ENCODE results near the gene LANCL2.
A peak's percentile ranks its signal among the peaks of the same experiment; 100 is the strongest.
"Not testable (repeated sequence)": the region's sequence is repeated elsewhere in the genome, so short reads cannot be mapped to it uniquely, and the experiment has no call there.

The LANCL2 gene

DNA sequence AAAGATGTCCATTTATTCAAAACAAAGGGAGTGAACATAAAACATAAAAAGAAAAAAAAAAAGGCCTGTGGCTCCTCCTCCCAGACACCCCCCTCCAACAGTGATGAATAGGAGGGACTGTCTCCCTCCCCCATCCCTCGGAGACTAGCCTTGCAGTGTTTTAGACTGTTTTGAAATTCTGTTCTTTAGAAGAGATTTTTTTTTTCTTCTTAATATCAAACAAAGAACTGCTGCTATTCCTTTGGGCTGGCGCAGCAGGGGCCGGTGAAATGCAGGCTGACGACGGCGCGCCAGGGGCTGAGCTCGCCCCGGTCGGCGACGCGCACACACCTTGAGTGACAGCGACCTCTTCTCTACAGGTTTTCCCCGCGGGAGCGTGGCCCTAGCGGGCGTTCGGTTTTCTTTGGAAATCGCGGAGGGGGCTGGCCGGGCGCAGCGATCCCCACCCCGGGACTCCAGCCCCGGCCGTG, at the start of gene LANCL2:
TSS of gene LANCL2 (plus strand) at position 133 of the 470 bp plus-strand sequence. CDS start 689 bp downstream, outside the sequence.
- DNase-seq (ENCODE audit: low read depth) = peak; percentile 26

DNA sequence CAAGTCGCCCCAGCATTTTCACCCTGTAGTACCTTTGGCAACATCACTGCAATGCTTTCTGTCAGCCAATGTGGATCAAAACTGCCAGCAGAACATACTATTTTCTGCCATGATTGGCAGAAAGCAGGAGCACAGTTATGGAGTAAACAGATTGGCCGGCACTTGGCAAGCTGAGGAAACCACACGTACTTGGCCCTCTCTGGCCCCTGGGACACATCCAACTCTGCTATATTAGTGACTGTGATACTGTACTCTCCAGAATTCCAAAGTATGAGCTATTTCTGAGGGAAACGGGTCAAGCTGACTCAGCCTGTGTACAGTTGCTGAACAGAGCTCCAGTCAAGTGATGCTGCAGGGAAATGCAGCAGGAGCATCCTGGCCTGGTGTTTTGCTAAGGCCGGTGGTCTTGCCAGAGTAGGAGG, 39.8 kb upstream of the LANCL2 start:
- no peak for DNase-seq (ENCODE audit: low read depth)

GRCh38 chr7:55326081-55326835, 38.9 kb upstream of the LANCL2 start:
- DNase-seq (ENCODE audit: low read depth) = no peak

- no peak for DNase-seq (ENCODE audit: low read depth)
These were observed 38.1 kb upstream of the LANCL2 start for GRCh38 chr7:55326945-55327626.

DNA sequence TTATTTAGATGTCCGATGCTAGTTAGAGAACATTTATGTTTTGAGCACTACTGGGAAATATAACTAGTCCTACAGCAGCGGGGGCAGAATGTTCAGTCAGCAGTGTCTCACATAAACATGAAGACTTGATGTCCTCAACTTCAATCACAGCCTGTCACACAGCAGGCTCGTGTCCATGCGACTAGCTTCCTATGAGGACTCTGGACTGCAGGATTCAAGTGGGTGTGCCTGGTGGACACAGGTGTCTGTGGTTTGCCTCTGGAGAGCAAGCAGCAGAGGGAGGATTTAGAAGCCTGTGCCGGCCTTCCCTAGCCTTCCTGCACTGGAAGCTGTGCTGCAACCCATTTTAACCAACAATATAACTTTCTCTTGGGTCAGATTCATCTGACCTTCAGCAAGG, 30.0 kb upstream of the LANCL2 start:
- DNase-seq (ENCODE audit: low read depth) = no peak

GRCh38 chr7:55335786-55336185, 29.4 kb upstream of the LANCL2 start:
- DNase-seq (ENCODE audit: low read depth) = no peak

DNA sequence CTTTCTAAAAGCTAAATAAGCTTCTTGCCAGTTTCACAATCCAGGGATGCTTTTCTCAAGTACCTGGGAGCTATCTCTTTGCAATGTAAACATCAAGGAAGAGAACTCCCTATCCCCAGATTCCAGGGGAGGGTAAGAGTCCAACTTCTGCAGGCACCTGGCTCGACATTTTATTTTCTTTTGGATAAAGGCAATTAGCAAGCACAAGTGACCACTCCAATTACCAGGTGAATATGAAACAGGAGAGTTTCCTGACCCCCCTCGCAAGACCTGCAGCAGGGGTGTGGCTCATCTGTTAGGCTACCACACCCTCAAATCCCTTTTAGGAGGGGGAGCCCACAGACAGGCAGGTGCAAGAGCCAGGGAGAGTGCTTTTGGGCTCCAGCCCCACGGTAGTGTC, 28.6 kb upstream of the LANCL2 start:
- no peak for DNase-seq (ENCODE audit: low read depth)

DNA sequence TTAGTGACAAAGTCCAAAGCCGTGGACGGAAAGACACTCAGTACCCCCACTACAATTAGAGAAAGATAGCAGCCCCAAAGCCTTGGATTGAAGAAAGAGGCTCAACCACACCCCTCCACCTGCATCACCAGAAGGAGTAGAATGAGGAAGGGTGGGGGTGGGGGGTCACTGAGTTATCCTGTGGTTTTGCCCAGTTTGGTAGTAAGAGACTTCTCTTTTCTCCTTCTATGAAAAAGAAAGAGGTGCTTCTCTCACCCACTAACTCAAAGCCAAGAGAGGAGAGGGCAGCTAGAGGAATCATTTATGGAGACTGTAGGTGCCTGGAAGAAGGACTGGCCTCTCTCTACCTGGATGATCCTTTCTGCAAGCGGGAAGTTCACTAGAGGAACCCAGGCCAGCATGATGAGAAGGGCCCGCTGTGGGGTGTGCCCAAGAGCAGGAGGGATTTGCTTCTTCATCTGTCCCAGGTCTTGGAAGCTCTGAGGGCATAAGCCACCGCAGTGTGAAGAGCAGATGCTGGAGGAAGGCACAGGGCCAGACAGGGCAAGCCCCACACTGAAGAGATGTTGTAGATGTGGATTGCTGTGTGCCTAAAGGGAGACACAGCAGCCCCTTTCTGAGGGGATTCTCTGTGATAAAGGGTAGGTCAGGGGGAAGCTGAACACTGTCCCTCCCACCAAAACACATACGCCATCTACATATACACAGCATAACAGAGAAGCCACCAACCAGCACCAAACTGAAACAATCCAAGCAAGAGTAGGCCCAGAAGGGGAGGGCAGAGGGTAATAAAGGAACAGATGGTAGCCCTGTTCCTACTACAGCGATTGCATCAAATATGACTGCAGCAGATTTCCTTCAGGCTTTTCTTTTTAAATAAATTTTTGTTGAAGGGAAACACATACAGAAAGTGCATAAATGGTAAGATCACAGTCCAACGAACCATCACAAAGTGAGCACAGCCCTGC, 25.8 kb upstream of the LANCL2 start:
- no peak for DNase-seq (ENCODE audit: low read depth)

- no peak for DNase-seq (ENCODE audit: low read depth)
These were observed 22.8 kb upstream of the LANCL2 start for GRCh38 chr7:55342216-55342871.

DNA sequence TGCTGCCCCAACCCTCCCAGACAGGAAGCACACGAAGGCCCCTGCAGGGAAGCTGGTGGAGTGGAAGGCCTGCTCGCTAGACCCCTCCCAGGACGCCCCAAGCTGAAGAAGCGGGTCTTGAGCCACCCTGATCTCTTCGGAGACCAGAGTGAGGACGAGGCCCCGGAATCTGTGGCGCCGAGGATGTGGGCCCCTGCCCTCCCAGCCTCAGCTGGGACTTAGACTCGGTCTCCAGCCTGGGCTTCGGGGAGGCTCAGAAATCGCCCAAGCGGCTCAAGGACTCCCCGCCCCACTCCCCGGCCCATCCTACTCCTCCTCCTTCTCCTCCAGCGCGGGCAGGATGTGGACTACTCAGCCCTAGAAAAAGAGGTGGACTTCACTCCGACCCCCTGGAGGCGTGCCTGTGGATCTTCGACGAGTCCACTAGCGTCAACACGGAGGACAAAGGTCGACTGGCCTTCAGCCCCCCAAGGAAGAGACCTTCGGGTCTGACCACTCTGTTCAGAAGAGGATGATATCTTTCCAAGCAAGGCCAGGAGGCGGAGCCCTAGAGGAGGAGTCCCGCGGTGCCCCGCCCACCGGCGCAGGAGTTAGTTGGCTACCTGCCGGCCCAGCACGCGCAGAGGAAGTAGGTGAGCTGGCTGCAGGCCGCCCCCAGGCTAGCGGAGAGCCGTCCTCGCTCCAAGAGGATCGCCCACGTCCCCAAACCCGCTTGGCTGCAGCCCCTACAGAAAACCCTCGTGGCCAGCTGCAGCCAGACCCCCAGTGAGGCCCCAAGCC, 21.9 kb upstream of the LANCL2 start:
- DNase-seq (ENCODE audit: low read depth) = no peak

DNA sequence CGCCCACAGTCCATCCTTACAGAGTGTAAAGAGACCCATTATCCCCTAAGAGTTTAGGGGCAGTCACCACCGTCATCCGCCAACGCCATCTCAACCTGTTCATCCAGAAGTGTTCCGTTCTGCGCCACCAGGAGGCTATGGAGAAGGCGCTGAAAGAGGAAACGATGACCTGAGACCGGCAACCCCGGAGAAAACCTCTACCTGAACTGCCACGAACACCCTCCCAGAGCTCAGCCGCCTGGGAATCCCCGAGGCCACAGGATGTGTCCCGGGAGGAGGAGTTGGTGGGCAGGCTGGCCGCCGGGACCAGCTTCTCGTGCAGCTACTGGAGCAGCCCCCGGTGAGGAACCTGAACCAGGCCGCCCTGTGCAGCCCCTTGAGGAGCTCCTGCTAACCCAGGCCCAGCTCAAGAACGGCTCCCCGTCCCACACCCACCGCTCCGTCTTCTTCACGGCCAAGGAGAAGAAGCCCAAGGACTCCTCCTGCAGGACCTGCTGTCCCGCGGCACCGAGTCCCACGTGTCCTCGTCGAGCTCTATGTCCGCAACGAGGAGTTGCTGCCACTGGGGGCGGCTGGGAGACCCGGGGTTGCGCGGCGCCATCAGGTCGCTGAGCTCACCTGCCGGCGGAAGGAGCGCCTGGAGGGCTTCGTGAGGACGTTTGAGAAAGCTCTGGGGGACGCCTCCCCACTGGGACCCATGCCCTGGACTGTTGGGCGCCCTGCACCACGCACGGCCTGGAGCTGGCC, 21.1 kb upstream of the LANCL2 start:
- DNase-seq (ENCODE audit: low read depth) = no peak

DNA sequence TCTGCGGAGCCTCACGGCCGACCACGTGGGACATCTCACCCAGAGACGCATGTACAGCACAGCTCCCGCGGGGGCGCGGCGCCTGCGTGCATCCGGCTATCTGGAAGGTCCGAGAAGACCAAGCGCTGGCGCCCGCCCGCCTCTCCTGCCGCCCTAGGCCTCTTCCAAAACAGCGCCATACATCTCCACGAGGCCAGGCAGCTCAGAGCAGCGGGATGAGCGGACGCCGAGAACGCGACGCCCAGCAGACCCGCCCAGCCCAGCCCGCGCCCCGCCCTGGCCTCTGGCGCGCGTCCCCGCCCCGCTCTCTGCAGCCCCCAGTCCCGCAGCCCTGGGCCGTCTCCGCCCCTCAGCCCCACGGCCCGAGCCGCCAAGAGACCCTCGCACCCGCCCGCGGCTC, 20.3 kb upstream of the LANCL2 start:
- DNase-seq (ENCODE audit: low read depth) = no peak

- no peak for DNase-seq (ENCODE audit: low read depth)
These were observed 19.8 kb upstream of the LANCL2 start for GRCh38 chr7:55345292-55345691.

DNA sequence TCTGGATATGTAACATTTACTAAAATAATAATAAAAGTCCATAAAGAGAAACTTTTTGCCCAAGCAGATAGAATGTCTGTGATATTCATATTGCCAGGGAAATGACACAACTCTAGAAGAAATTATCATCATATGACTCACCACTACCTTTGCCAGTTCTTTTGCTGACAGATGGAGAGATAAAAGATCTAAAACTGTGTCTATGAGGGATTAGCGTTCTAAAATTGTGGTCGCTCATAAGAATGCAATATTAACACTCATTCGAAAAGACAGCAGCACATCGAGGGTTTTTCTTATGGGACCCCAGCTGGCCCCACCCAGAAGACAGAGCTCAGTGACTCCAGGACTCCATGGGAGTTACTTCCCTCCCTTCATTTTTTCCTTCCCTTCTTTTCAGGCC, 16.6 kb upstream of the LANCL2 start:
- DNase-seq (ENCODE audit: low read depth) = no peak

DNA sequence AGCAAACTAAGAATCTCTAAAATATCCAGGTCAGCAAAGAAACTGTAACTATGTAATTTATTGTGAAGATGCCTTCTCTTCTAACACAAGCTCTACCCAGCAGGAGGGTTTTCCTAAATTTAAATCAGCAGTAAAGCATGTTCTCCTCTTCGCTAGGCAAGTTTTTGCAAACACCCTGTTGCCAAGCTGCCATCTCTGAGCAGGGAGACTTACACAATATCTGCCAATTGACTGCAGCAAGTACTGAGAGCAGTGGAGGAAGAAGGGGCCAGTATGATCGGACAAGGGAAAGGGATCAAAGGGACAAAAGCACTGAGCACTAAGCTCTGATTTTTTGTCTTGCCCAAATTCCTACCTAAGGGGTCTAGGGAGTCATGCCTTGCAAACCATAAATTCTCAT, 16.0 kb upstream of the LANCL2 start:
- no peak for DNase-seq (ENCODE audit: low read depth)

DNA sequence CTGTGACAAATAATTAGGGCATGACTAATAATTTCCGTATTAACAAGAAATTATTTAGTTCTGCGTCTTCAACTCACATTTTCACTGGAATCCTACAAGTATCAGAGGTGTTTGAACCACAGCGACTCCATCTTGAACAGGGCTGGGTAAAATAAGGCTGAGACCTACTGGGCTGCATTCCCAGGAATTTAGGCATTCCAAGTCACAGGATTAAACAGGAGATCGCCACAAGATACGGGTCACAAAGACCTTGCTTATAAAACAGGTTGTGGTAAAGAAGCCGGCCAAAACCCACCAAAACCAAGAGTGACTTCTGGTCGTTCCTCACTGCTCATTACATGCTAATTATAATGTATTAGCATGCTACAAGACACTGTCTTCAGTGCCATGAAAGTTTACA, 14.9 kb upstream of the LANCL2 start:
- DNase-seq (ENCODE audit: low read depth) = no peak

DNA sequence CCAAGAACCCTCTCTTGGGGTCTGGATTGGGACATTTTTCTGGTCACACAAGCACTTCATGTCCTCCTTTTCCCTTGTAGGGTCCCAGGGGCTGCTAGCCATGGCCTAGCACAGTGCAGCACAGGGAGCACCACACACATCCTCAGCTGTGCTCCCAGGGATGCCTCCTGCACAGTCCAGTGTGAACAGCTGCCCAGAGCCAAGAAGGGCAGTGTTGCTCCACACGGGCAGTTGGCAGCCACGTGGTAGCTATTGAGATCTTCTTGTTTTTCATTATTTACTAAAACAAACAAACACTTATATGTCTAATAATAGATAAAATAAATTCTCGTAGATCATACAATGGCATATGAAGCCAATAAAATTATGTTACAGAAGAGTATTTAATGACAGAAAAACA, 13.9 kb upstream of the LANCL2 start:
- DNase-seq (ENCODE audit: low read depth) = no peak

- DNase-seq (ENCODE audit: low read depth) = not testable (repeated sequence)
These were observed 12.2 kb upstream of the LANCL2 start for GRCh38 chr7:55352947-55353273.

DNA sequence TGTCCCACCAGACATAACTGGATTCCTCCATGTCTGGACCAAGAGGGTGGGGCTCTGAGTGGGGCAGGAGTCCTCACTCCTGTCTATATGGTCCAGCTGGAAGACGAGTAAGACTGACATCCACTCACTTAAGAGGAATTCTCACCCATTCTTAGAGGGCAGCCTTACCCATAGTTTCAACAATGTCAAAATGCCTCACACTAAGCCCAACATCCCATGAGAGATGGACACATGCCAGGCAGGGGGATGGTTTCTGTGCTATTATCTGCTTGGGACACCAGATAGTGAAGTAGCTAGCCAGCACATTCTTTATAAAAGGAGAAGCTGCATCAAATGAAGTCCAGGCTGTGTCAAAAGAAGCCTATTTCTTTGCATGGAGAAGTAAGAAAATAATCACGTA, 4.7 kb upstream of the LANCL2 start:
- no peak for DNase-seq (ENCODE audit: low read depth)

DNA sequence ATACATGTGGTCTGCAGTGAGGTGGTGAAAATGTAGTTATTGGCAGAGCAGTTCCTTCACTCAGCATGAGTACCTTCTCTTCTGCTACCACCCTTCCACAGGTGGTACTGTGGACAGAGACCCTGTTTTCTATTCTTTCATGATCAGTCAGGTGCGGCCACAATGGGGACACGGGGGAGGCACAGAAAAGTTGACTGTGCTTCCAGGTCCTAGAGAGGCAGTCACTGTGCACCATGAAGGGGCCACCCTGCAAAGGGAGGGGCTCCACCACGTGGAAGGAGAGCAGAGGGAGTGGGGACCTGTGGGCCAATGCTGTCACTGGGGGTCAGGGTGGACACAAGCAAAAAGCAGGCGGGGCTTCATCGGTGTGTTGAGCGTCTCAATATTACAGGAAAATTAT, 3.6 kb upstream of the LANCL2 start:
- no peak for DNase-seq (ENCODE audit: low read depth)

GRCh38 chr7:55362927-55363326, 2.2 kb upstream of the LANCL2 start:
- no peak for DNase-seq (ENCODE audit: low read depth)
